HUES48 (cell line): ENCODE results near the gene TNK2.

ENCODE experiments used
- H3K27ac ChIP-seq: one replicate; pipeline ENCODE4 v1.7.0; 2013; ENCODE audit warnings: low read depth, low read length, inconsistent platforms
- H3K27me3 ChIP-seq: 2 replicates; pipeline ENCODE4 v1.6.1; 2013; ENCODE audit warnings: mild to moderate bottlenecking, low read length; ENCODE audit not compliant: control insufficient read depth, insufficient read depth
- H3K36me3 ChIP-seq: 2 replicates; pipeline ENCODE4 v1.6.1; 2013; ENCODE audit warnings: low read length; ENCODE audit not compliant: control insufficient read depth, insufficient read depth
- H3K4me1 ChIP-seq: 2 replicates; pipeline ENCODE4 v1.6.1; 2013; ENCODE audit warnings: mild to moderate bottlenecking, low read length; ENCODE audit not compliant: control insufficient read depth, insufficient read depth
- H3K4me3 ChIP-seq: 2 replicates; pipeline ENCODE4 v1.5.1; 2013; ENCODE audit warnings: mild to moderate bottlenecking, low read depth, low read length
- H3K9ac ChIP-seq: 2 replicates; pipeline ENCODE4 v1.6.1; 2013; ENCODE audit warnings: mild to moderate bottlenecking, low read depth, low read length, moderate library complexity
- H3K9me3 ChIP-seq: 2 replicates; pipeline ENCODE4 v1.6.1; 2013; ENCODE audit warnings: low read length; ENCODE audit not compliant: control insufficient read depth, insufficient read depth

The TNK2 gene

DNA sequence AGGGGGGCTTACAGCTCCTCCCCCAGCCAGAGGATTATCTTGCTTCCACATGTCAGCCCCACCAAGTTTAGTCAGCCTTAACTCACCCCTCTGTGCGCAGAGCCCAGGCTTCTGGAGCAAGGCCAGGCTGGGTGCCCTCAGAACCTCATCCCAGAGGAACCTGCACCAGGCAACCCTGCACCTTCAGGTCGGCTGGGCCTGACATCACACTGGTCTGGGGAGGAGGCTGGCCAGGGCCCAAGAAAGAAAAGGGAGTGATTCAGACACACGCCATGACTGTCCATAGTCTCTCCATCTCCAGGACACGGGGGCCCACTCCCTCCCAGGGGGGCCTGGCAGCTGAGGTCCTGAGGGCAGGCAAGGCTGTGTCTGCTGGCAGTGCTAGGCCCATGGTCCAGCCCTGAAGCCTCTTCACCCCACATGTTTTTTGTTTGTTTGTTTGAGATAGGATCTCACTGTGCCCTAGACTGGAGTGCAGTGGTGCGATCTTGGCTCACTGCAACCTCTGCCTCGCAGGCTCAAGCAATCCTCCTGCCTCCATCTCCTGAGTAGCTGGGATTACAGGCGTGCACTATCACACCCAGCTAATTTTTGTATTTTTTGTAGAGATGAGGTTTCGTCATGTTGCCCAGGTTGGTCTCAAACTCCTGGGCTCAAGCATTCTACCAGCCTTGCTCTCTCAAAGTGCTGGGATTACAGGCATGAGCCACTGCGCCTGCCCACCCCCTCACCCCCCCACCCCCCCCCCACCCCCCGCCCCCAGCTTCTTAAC, 11.1 kb downstream of the TNK2 start:
- no peak overlapping the region for H3K9ac ChIP-seq
- H3K9me3 ChIP-seq = no peaks in the 10 kb centered on the region
- no peaks in the 10 kb centered on the region for H3K36me3 ChIP-seq
- H3K27me3 ChIP-seq = no peaks in the 10 kb centered on the region
- H3K4me1 ChIP-seq = peaks cover 33% of the 10 kb centered on the region
- H3K4me3 ChIP-seq = no peak overlapping the region
- H3K27ac ChIP-seq = peak overlapping the region; percentile 22

DNA sequence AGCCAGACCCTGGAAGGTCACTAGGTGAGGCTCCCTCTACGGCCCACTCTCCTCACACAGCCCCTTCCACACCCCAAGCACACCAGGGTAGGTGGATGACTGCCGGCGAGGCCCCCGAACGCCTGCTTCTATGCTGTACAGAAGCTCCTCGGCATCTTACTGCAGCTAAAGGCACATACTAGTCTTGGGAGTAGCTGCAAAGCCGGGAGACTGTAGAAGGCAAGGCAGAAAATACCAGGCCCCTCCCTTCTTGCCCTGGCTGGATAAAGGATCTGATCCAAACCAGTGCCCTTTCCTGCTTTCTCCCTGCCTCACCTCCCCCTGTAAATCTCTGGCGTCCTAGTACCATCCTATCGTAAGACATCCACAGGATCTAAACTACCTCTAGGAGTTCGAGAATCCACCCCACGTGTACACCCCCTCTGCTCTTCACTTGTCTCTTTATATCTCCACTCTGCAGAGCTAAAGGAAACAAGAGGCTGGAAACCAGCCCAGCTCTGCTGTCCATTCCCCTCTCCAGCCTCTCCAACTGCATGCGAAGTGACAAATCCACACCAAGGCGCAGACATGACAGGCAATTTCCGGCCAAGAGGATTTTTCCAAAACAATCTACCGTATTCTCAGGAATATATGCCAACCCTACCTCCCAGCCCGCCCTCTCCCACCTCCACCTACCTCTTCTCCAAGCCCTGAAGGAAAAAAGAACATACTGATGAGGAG, 11.8 kb downstream of the TNK2 start:
- Histone ChIP-seq H3K36me3 (no peaks in the 10 kb centered on the region), H3K27me3 (no peaks in the 10 kb centered on the region), H3K27ac (peak overlapping the region; percentile 22), H3K4me1 (peaks cover 33% of the 10 kb centered on the region), H3K9ac (no peak overlapping the region), H3K9me3 (no peaks in the 10 kb centered on the region), H3K4me3 (peak overlapping the region; percentile 75)

DNA sequence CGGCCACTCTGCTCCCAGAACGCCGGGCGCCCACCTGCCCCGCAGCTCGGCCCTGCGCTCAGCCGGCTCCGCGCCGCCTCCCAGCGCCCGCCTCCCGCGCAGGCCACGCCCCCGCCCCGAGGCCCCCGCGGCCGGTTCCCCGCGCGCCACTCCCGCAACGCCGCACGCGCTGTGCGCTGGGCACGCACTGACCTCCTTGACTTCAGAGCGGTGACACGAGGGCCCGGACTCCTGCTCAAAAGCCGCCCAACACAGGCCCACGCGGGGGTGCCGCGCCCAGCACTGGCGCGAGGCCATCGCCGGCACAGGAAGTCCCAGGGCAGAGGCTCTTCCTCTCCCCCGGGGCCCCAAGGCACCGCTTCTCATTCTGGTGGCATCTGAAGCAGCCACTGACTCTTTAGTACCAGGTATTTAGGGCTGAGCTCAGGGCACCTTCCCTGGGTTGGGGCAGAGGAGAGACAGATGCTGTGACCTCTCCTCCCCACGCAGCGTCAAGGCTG, 12.4 kb downstream of the TNK2 start:
- Histone ChIP-seq H3K9ac (no peak overlapping the region), H3K4me1 (peaks cover 33% of the 10 kb centered on the region), H3K36me3 (no peaks in the 10 kb centered on the region), H3K27me3 (no peaks in the 10 kb centered on the region), H3K9me3 (no peaks in the 10 kb centered on the region), H3K27ac (peak overlapping the region; percentile 22), H3K4me3 (peak overlapping the region; percentile 75)

DNA sequence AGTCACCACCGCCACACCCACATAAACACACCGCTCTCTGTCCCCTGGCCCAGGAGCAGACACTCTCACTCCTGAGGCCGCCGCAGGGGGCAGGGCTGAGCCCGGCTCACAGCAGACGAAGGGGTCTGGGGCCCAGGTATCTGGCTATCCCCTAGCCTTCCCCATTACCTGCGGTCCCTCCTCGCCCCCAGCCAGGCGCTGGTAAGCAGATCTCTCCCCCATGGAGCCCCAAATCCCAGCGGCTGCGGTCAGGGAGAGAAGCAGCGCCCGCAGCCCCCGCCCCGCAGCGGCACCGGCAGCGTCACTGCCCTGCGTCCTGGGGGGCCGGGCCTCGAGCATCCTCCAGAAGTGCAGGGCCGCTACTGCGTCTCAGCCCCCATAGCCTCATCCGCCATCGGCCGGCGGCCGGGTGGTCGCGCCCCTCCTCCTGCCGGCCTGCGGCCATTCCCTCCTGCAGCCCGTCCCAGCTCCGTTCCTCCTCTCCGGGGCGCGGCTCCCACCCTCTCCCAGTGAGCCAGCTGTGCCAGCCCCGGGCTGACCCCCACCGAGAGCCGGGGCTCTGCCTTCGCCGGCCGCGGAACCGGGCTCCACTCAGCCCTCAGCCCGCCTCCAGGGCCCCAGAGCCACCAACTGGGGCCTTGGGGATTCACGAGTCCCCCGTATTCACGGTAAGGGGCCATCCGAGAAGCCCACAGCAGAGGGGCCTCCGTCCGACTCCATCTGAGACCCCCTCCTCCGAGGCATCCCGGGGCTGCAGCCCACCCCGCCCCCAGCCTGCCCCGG, 13.1 kb downstream of the TNK2 start:
- Histone ChIP-seq H3K4me3 (peak overlapping the region; percentile 75), H3K27ac (peak overlapping the region; percentile 10)

DNA sequence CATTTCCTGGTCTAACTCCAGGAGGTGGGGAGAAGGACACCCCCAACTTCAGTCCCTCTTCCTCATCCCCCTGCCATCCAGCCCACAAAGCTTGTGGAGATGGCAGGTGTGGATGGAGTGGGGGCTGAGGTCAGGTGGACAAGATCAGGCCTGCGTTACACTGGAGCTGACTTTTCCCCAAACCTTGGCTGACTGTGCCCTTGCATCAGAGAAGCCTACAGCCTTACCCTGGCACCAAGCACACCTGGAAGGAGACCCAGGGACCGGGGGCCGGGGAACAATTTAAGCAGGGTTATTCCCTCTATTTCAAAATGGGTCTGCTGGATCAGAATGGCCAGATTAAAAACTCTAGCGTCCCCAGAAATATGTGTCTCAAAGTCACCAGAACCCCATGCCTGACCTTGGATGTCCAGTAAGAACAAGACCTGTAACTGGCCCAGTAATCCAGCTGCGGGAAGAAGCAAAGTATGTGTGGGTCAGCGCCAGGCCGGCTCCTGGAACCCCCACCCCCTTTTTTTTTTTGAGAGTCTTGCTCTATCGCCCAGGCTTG, 14.4 kb downstream of the TNK2 start:
- Histone ChIP-seq H3K9ac (no peak overlapping the region), H3K27me3 (no peaks in the 10 kb centered on the region), H3K27ac (no peak overlapping the region), H3K9me3 (no peaks in the 10 kb centered on the region), H3K4me3 (no peak overlapping the region), H3K36me3 (no peaks in the 10 kb centered on the region), H3K4me1 (peaks cover 46% of the 10 kb centered on the region)

More for the DNA sequence above, 13.1 kb downstream of the TNK2 start:
- H3K4me1 ChIP-seq = peaks cover 33% of the 10 kb centered on the region
- H3K27me3 ChIP-seq = no peaks in the 10 kb centered on the region
- H3K36me3 ChIP-seq = no peaks in the 10 kb centered on the region
- H3K9ac ChIP-seq = peak overlapping the region; percentile 37; the same call in 1 of the 2 replicates
- H3K9me3 ChIP-seq = no peaks in the 10 kb centered on the region

DNA sequence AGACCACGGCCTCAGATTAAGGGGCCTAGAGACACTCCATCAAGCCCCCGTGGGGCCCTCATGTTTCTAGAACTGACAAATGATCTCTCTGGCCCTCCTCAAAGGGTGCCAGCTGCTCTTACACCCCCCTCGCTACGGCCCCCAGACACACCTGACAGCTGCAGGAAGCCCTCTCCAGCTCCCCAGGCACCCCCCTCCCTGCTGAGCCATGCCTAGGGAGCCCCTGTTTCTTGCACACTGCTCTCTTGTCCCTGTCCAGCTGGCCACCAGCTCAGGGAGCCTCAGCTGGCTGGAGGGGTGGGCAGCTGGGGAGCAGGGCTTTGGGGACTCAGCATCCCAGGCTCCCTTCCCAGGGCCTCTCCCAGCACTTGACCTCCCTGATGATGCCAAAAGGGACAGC, 14.8 kb downstream of the TNK2 start:
- no peaks in the 10 kb centered on the region for H3K9me3 ChIP-seq
- H3K27ac ChIP-seq = no peak overlapping the region
- no peaks in the 10 kb centered on the region for H3K27me3 ChIP-seq
- H3K36me3 ChIP-seq = no peaks in the 10 kb centered on the region
- no peak overlapping the region for H3K9ac ChIP-seq
- H3K4me1 ChIP-seq = peaks cover 47% of the 10 kb centered on the region
- no peak overlapping the region for H3K4me3 ChIP-seq

DNA sequence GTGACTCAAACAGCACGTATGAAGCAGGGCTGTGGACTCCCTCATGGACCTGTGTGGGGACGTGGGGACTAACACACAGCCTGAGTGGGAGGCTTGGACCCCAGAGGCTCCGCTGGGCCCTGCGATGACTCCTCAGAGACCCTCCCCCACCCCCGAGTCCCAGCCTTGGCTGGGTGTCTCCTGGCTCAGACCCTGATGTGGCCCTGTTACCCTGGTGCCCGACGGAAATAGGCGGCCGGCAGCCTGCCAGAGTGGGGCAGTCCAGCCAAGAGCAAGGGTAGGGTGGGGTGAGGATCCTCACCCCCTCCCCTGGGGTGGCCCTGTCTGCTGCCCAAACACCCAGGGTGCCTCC, 15.3 kb downstream of the TNK2 start:
- Histone ChIP-seq H3K9me3 (no peaks in the 10 kb centered on the region), H3K4me1 (peaks cover 43% of the 10 kb centered on the region), H3K9ac (no peak overlapping the region), H3K4me3 (no peak overlapping the region), H3K27ac (peak overlapping the region; percentile 20), H3K27me3 (no peaks in the 10 kb centered on the region), H3K36me3 (no peaks in the 10 kb centered on the region)

DNA sequence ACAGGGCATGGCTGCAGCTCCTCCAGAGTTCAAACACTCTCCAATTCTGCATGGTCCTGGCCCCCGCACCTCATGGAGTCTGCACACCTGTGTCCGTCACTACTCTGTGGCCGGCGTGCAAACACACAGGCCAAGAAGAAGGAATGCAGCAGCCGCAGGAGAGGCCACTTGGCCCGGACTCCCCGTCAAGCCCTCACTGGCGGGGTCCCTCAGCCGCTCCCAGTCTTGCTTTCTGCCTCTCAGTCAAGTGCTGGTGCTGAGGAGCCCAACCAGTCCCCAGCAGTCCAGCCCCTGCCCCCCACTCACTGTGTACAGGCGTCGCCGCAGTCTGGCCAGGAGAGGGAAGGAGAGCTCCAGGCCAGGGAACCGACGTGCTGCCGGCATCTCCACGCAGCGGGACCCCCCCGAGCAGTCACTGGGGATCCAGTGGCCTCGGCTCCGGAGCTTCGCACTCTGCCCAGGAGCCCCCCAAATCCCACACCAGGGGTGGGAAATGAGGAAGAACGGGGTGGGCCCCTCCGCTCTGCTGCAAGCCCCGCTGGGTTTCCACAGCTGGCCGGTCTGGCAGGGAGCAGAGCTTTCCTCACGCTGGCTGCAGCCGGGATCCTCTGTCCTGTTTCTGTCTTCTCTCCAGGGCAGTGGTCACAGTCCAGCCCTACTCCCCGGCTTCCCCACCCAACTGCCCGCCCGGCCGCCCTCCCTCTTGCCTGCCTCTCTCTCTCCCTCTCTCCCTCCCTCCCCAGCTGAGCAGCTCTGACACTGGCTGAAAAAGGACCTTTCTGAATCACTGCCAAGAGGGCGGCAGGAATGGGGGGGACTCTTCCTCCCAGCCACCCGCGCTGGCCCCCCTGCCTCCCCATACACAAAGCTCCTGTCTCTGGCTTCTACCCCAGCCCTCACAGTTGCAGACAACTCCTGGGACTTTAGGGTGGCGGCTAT, 16.0 kb downstream of the TNK2 start:
- Histone ChIP-seq H3K4me3 (no peak overlapping the region), H3K9ac (no peak overlapping the region), H3K27ac (peak overlapping the region; percentile 35), H3K27me3 (no peaks in the 10 kb centered on the region), H3K9me3 (no peaks in the 10 kb centered on the region), H3K4me1 (peaks cover 40% of the 10 kb centered on the region), H3K36me3 (peaks cover 4% of the 10 kb centered on the region; the same call in 1 of the 2 replicates)

DNA sequence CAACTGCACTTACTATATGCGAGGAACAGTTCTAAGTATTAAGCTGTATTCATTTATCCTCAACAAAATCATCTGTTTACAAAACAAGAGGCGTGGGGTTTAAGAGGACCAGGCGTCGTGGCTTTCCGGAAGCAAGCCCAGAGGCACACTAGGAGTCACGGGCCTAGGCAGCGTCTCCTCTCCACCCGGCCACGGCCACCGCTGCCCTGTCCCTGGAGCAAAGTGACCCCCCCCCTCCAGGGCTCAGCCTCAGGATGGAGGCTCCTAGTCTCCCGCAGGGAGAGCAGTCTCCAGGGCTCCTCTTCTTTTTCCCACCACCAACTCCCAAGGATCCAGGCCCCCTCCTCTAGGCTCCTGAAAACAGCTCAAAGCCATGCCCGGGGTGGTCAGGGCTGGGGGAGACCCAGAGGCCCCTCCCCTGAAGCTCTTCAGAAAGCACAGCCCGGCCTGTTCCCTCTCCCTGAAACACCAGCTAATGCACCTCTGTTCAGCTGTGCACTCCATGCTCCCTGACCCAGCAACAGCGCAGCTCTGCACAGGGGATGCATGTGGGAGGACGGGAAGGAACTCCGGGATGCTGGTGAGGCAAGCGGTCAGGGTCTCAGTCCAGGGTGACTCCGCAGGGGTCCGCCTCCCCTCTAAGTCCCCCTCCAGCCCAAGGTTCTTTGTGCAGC, 16.8 kb downstream of the TNK2 start:
- peaks cover 32% of the 10 kb centered on the region for H3K4me1 ChIP-seq
- H3K9me3 ChIP-seq = no peaks in the 10 kb centered on the region
- no peak overlapping the region for H3K27ac ChIP-seq
- no peak overlapping the region for H3K4me3 ChIP-seq
- H3K27me3 ChIP-seq = no peaks in the 10 kb centered on the region
- H3K36me3 ChIP-seq = peaks cover 4% of the 10 kb centered on the region; the same call in 1 of the 2 replicates
- no peak overlapping the region for H3K9ac ChIP-seq
